CD14-positive monocyte (primary cell): ENCODE data around the gene TMEM106B. TPM values are rescaled to one million over a fixed set of nuclear protein-coding genes. Genes with fewer than 3 reads are reported as not detected.

Experiments
- DNase-seq, 3 donors: peaks; one replicate each; pipeline ENCODE4 v3.0.0-alpha.2; 2011 to 2022
- H2AFZ ChIP-seq: 2 replicates; pipeline ENCODE4 v1.6.0; 2012; ENCODE audit warnings: mild to moderate bottlenecking, low read depth, low read length, inconsistent platforms; ENCODE audit not compliant: insufficient read depth, poor library complexity, severe bottlenecking
- H3K27ac ChIP-seq, 2 donors: 1 replicate in 1 of 2; 2 replicates in 1 of 2; pipeline ENCODE4 v1.5.1; 2012 to 2013; ENCODE audit warnings: low read length in 2 of 2, control low read depth in 1 of 2, inconsistent platforms in 1 of 2, low read depth in 1 of 2, mild to moderate bottlenecking in 1 of 2
- H3K27me3 ChIP-seq, 2 donors: one replicate each; pipeline versions ENCODE4 v1.6.0 to v1.6.1; 2011 to 2013; ENCODE audit warnings: low read length in 2 of 2; ENCODE audit not compliant: control insufficient read depth in 2 of 2, insufficient read depth in 2 of 2
- H3K36me3 ChIP-seq, 2 donors: replicated peaks in 1 of 2; 1 replicate in 1 of 2; 2 replicates in 1 of 2; pipeline versions ENCODE4 v1.5.1 to v1.6.1; 2012 to 2013; ENCODE audit warnings: low read length in 2 of 2, control low read depth in 1 of 2, inconsistent platforms in 1 of 2, mild to moderate bottlenecking in 1 of 2; ENCODE audit not compliant: insufficient read depth in 2 of 2, control insufficient read depth in 1 of 2
- H3K4me1 ChIP-seq, 2 donors: 1 replicate in 1 of 2; 2 replicates in 1 of 2; pipeline versions ENCODE4 v1.5.1 to v1.6.1; 2012 to 2013; ENCODE audit warnings: low read length in 2 of 2, control low read depth in 1 of 2, inconsistent platforms in 1 of 2, mild to moderate bottlenecking in 1 of 2, moderate library complexity in 1 of 2; ENCODE audit not compliant: insufficient read depth in 2 of 2, control insufficient read depth in 1 of 2
- H3K4me2 ChIP-seq: replicated peaks from 2 replicates; pipeline ENCODE3; 2012; ENCODE audit warnings: low read length, moderate library complexity, mild to moderate bottlenecking; ENCODE audit not compliant: poor library complexity, severe bottlenecking; ENCODE audit errors: extremely low read depth
- H3K4me3 ChIP-seq, 3 experiments: fragments of 200-600 bp in 1 of 3; sonication (generic) in 1 of 3; replicated peaks in 1 of 3; 1 replicate in 2 of 3; 2 replicates in 1 of 3; pipeline ENCODE4 v1.5.1; 2011 to 2013; ENCODE audit warnings: low read length in 3 of 3, mild to moderate bottlenecking in 3 of 3, control low read depth in 2 of 3, low read depth in 2 of 3, inconsistent platforms in 1 of 3, moderate library complexity in 1 of 3
- H3K79me2 ChIP-seq: 2 replicates; pipeline ENCODE4 v1.6.0; 2012; ENCODE audit warnings: mild to moderate bottlenecking, control low read depth, inconsistent platforms, low read length, moderate library complexity; ENCODE audit not compliant: insufficient read depth
- H3K9ac ChIP-seq: 2 replicates; pipeline ENCODE4 v1.6.0; 2017; ENCODE audit warnings: low read length, mild to moderate bottlenecking; ENCODE audit not compliant: insufficient read depth, poor library complexity, severe bottlenecking
- H3K9me3 ChIP-seq, 2 donors: replicated peaks in 1 of 2; 1 replicate in 1 of 2; 2 replicates in 1 of 2; pipeline versions ENCODE4 v1.5.1 to v1.6.1; 2012 to 2013; ENCODE audit warnings: low read length in 2 of 2, control low read depth in 1 of 2; ENCODE audit not compliant: control insufficient read depth in 1 of 2, insufficient read depth in 1 of 2
- H4K20me1 ChIP-seq: 2 replicates; pipeline ENCODE4 v1.6.0; 2012; ENCODE audit warnings: mild to moderate bottlenecking, low read length, control low read depth, moderate library complexity; ENCODE audit not compliant: insufficient read depth
- H3K27ac Mint-ChIP-seq, 7 donors: one replicate each; pipeline ENCODE4 v1.8.0; 2020; ENCODE audit warnings: mild to moderate bottlenecking in 7 of 7, mixed read lengths in 7 of 7, moderate library complexity in 6 of 7, inconsistent platforms in 2 of 7
- H3K27me3 Mint-ChIP-seq, 3 donors: one replicate each; pipeline ENCODE4 v1.8.0; 2021 to 2022; ENCODE audit warnings: low read depth in 3 of 3, mild to moderate bottlenecking in 3 of 3, mixed read lengths in 3 of 3, moderate library complexity in 3 of 3, inconsistent platforms in 1 of 3
- H3K36me3 Mint-ChIP-seq, 2 donors: one replicate each; pipeline ENCODE4 v1.8.0; 2020; ENCODE audit warnings: mixed read lengths in 2 of 2, inconsistent platforms in 1 of 2, mild to moderate bottlenecking in 1 of 2
- H3K4me1 Mint-ChIP-seq: one replicate; pipeline ENCODE4 v1.8.0; 2020; ENCODE audit warnings: mild to moderate bottlenecking, mixed read lengths
- H3K4me3 Mint-ChIP-seq, 2 donors: one replicate each; pipeline ENCODE4 v1.8.0; 2020; ENCODE audit warnings: mild to moderate bottlenecking in 2 of 2, mixed read lengths in 2 of 2, moderate library complexity in 1 of 2
- H3K9me3 Mint-ChIP-seq, 7 donors: one replicate each; pipeline ENCODE4 v1.8.0; 2020 to 2022; ENCODE audit warnings: mixed read lengths in 7 of 7, mild to moderate bottlenecking in 6 of 7, moderate library complexity in 6 of 7, inconsistent platforms in 2 of 7
- CTCF ChIP-seq: fragments of 200-600 bp; IDR thresholded peaks from one replicate; pipeline ENCODE4 v1.8.0; 2022; ENCODE audit warnings: antibody characterized with exemption, mild to moderate bottlenecking
- WGBS: methylation state at CpG from one replicate; pipeline ENCODE4 v1.1.5; 2013; ENCODE audit warnings: missing lambda C conversion rate; ENCODE audit not compliant: insufficient coverage; 5-methylcytosine and 5-hydroxymethylcytosine counted together
- intact Hi-C, 2 donors: fragments of 100-400 bp; cut with micrococcal nuclease; formaldehyde crosslinking; loops; one replicate each; pipeline versions ENCODE4 v1.15.0 to v1.15.1; 2023
- polyA plus RNA-seq, 3 donors: library from polyadenylated mRNA; depleted of rRNA in 1 of 3; unstranded in 2 of 3; stranded (reverse) in 1 of 3; fragments of 300-500 nt in 2 of 3; fragments of >200 nt in 1 of 3; fragmentation: Illumina TruSeq in 2 of 3; gene quantifications; 1 replicate in 2 of 3; 2 replicates in 1 of 3; pipeline ENCODE4 v1.2.3, GENCODE V29; 2012 to 2021

Gene TMEM106B
- polyA plus RNA-seq, 3 donors, result 5.2 to 17.7 (median 11.6) TPM

DNA sequence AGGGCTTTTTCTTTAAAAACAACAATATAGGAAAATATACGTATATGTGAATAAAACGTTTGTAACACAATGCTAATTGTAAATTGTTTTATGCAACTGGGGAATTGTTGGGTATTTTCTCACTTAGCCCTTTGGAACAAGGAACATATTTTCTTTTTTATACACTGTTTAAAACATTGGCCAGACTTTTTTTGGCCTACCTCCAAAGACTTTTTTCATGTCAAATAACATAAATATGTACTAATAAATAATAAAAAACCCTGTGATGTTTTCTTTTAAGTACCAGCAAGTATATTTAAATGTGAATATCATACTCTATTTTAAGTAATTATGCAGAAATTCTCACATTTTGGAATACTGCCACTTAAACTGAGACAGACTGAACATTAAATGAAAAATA, 15.7 kb downstream of the TMEM106B start:
- no peaks in the 10 kb centered on the region for H3K27me3 Mint-ChIP-seq
- peaks cover 32 to 40% of the 10 kb centered on the region in 2 donors for H3K36me3 Mint-ChIP-seq
- Histone ChIP-seq H3K27me3 (no peaks in the 10 kb centered on the region), H3K36me3 (peaks cover 5 to 21% of the 10 kb centered on the region in 2 donors), H3K9me3 (no peaks in the 10 kb centered on the region), H3K4me1 (peaks cover 4 to 7% of the 10 kb centered on the region in 2 donors), H3K4me2 (no peak overlapping the region), H2AFZ (no peak overlapping the region), H3K27ac (no peak overlapping the region), H4K20me1 (no peaks in the 10 kb centered on the region), H3K4me3 (no peak overlapping the region), H3K79me2 (no peaks in the 10 kb centered on the region), H3K9ac (no peak overlapping the region)
- no peak overlapping the region for H3K4me3 Mint-ChIP-seq
- peaks cover 8% of the 10 kb centered on the region for H3K4me1 Mint-ChIP-seq
- no peak for TF ChIP-seq CTCF
- no peak for DNase-seq
- intact Hi-C loops, result no loop called here
- no peak overlapping the region for H3K27ac Mint-ChIP-seq
- WGBS, result no CpG with 5 or more reads among the region's 2 CpGs
- H3K9me3 Mint-ChIP-seq, result peaks cover 0 to 6% (median 4%) of the 10 kb centered on the region in 7 donors

GRCh38 chr7:12228024-12228423, 16.9 kb downstream of the TMEM106B start:
- no peaks in the 10 kb centered on the region for H3K79me2 ChIP-seq
- H3K36me3 Mint-ChIP-seq, result peaks cover 34 to 40% of the 10 kb centered on the region in 2 donors
- DNase-seq, result no peak

More at GRCh38 chr7:12228024-12228423, 16.9 kb downstream of the TMEM106B start:
- H3K27ac ChIP-seq, result no peak overlapping the region
- H4K20me1 ChIP-seq, result no peaks in the 10 kb centered on the region
- no peak overlapping the region for H3K9ac ChIP-seq
- Mint-ChIP-seq H3K27ac (no peak overlapping the region), H3K4me3 (no peak overlapping the region), H3K4me1 (peaks cover under 1% of the 10 kb centered on the region), H3K27me3 (no peaks in the 10 kb centered on the region), H3K9me3 (peaks cover 0 to 6% (median 3%) of the 10 kb centered on the region in 7 donors)
- no peak overlapping the region for H3K4me2 ChIP-seq
- H3K4me1 ChIP-seq, result no peaks in the 10 kb centered on the region
- no peaks in the 10 kb centered on the region for H3K27me3 ChIP-seq
- no peak overlapping the region for H2AFZ ChIP-seq
- intact Hi-C loops, result no loop called here
- TF ChIP-seq CTCF, result no peak
- no peak overlapping the region for H3K4me3 ChIP-seq
- H3K36me3 ChIP-seq, result peaks cover 9 to 26% of the 10 kb centered on the region in 2 donors
- no peaks in the 10 kb centered on the region for H3K9me3 ChIP-seq
